Heart right ventricle (tissue), 16 donors: Measurements from ENCODE around the gene LARGE1. TPM values are rescaled to one million over a fixed set of nuclear protein-coding genes. Genes with fewer than 3 reads are reported as not detected.

Source experiments
- ATAC-seq, 8 donors: fragments of 200-7000 bp; cut with Tn5 transposase; one replicate each; pipeline ENCODE4 v1.9.1; 2020; ENCODE audit warnings: mild to moderate bottlenecking in 8 of 8, moderate library complexity in 8 of 8, moderate number of reproducible peaks in 1 of 8
- DNase-seq, 2 donors: peaks; one replicate each; pipeline ENCODE4 v3.0.0-alpha.2; 2020
- H3K27ac ChIP-seq, 10 donors: fragments of 200-600 bp; sonication (generic) in 2 of 10; one replicate each; pipeline versions ENCODE4 v1.5.0 to v1.8.0; 2020 to 2022; ENCODE audit warnings: mild to moderate bottlenecking in 3 of 10
- H3K27me3 ChIP-seq, 7 donors: fragments of 200-600 bp; one replicate each; pipeline ENCODE4 v1.8.0; 2021 to 2022; ENCODE audit warnings: mild to moderate bottlenecking in 2 of 7
- H3K36me3 ChIP-seq, 9 donors: fragments of 200-600 bp; sonication (generic) in 1 of 9; one replicate each; pipeline versions ENCODE4 v1.5.0 to v1.8.0; 2020 to 2022; ENCODE audit warnings: mild to moderate bottlenecking in 2 of 9
- H3K4me1 ChIP-seq, 9 donors: fragments of 200-600 bp; sonication (generic) in 1 of 9; one replicate each; pipeline versions ENCODE4 v1.5.0 to v1.8.0; 2020 to 2022; ENCODE audit warnings: mild to moderate bottlenecking in 4 of 9
- H3K4me3 ChIP-seq, 10 donors: fragments of 200-600 bp; sonication (generic) in 2 of 10; one replicate each; pipeline versions ENCODE4 v1.5.0 to v1.8.0; 2020 to 2022; ENCODE audit warnings: mild to moderate bottlenecking in 7 of 10, moderate library complexity in 2 of 10
- H3K9me3 ChIP-seq, 11 donors: fragments of 200-600 bp in 10 of 11; sonication (generic) in 2 of 11; one replicate each; pipeline versions ENCODE4 v1.5.0 to v1.8.0; 2013 to 2022; ENCODE audit warnings: mild to moderate bottlenecking in 2 of 11, control low read depth in 1 of 11, moderate library complexity in 1 of 11
- CTCF ChIP-seq, 9 donors: fragments of 200-600 bp; sonication (generic) in 2 of 9; IDR thresholded peaks; one replicate each; pipeline versions ENCODE4 v1.5.0 to v1.8.0; 2021 to 2022; ENCODE audit warnings: antibody characterized with exemption in 9 of 9, mild to moderate bottlenecking in 5 of 9, moderate library complexity in 1 of 9
- WGBS, 2 donors: extraction: QIAGEN DNeasy Blood & Tissue Kit; methylation state at CpG; one replicate each; pipeline ENCODE4 v1.1.7; 2013; ENCODE audit warnings: inconsistent platforms in 1 of 2; 5-methylcytosine and 5-hydroxymethylcytosine counted together
- intact Hi-C, 10 donors: fragments of 100-400 bp; cut with DNase I; formaldehyde crosslinking; loops; one replicate each; pipeline versions ENCODE4 v1.11.1 to v1.14.2; 2022
- polyA plus RNA-seq, 2 donors: library from polyadenylated mRNA; stranded (reverse); fragments of 200-250 nt; gene quantifications; one replicate each; pipeline ENCODE4 v1.2.3, GENCODE V29; 2013
- total RNA-seq, 10 donors: library from RNA; stranded (reverse); fragmentation: NEBNext Ultra II Directional in 3 of 10; extraction: Animal tissue kit (Norgen Biotek cat#: 25700) in 3 of 10; gene quantifications; one replicate each; pipeline versions ENCODE4 v1.2.1 to v1.2.4, GENCODE V29; 2021 to 2023
- donor health status: Arrhythmogenic right ventricular cardiomyopathy.
- donor health status: ischemic (EF 13 %, LVEDD 7.1; RV severe dilation, severe dysfunction).
- donor health status: healthy with polysubstance abuse.
- donor health status: DM: no; HTN: yes; CAD: no.
- donor health status: DM: no; HTN: no; CAD: no.
- donor health status: ischemic (EF 25% LVEDD 6.9; RV normal size, moderate dysfunction).
- donor health status: ischemic (EF 25% LVEDD 5.7; RV mildly dilated, moderate dysfunction).
- donor health status: healthy.
- donor health status: DM: yes; HTN: yes; CAD: no.
- donor health status: Ischemic cardiomyopathy.
- donor health status: ischemic (EF 35%, LVEDD 5.7; RV mildly dilated, moderate dysfunction).
- donor health status: nonischemic (EF 11% LVEDD 7.7; RV severe dilation, severe dysfunction).
- donor health status: DM: yes; HTN: yes; CAD: no.
- donor health status: PGD.
- donor health status: ischemic (EF 29% LVEDD 5.4; RV normal size, mild dysfunction).
- donor health status: nonischemic (EF 23%, LVEDD 6.1; RV moderate dilation, normal function).

The LARGE1 gene
- total and polyA plus RNA-seq, 12 donors = 33.7 to 184 (median 144) TPM

GRCh38 chr22:33923660-33924246, 3.5 kb upstream of the LARGE1 start:
- H3K4me1 ChIP-seq = peaks cover 0 to 32% (median 15%) of the 10 kb centered on the region in 9 donors
- DNase-seq = peak in 1 of 2 donors; percentile 74
- TF ChIP-seq CTCF (IDR thresholded peaks at IDR 0.05) = peak; percentile 69 to 89 (median 85)
- 51 to 56% methylated on average over 17 of the region's 17 CpGs for WGBS, 2 donors
- H3K27ac ChIP-seq = no peak overlapping the region
- no peaks in the 10 kb centered on the region for H3K36me3 ChIP-seq
- peaks cover 0 to 46% (median 0%) of the 10 kb centered on the region in 7 donors for H3K27me3 ChIP-seq
- ATAC-seq = no peak
- H3K9me3 ChIP-seq = no peaks in the 10 kb centered on the region
- H3K4me3 ChIP-seq = peak overlapping the region in 1 of 10 donors; percentile 71
- intact Hi-C loops = loop anchor here (1.0 to 10.0 kb wide), 16 partner anchors 71 to 1101 kb away; no protein-coding TSS in a partner anchor

- intact Hi-C loops = loop anchor here (1.0 to 10.0 kb wide), 16 partner anchors 71 to 1102 kb away; no protein-coding TSS in a partner anchor
- no peaks in the 10 kb centered on the region for H3K9me3 ChIP-seq
- H3K4me3 ChIP-seq = peak overlapping the region in 9 of 10 donors; percentile 49 to 87 (median 71)
- H3K27ac ChIP-seq = peak overlapping the region in 4 of 10 donors; percentile 63 to 91 (median 80)
- H3K4me1 ChIP-seq = peaks cover 0 to 40% (median 20%) of the 10 kb centered on the region in 9 donors
- no peaks in the 10 kb centered on the region for H3K36me3 ChIP-seq
- H3K27me3 ChIP-seq = peaks cover 0 to 53% (median 0%) of the 10 kb centered on the region in 7 donors
- WGBS, 2 donors = 2 to 3% methylated on average over 5 of the region's 5 CpGs
- ATAC-seq = no peak
- no peak for DNase-seq
- TF ChIP-seq CTCF (IDR thresholded peaks at IDR 0.05) = no peak
These were observed 2.8 kb upstream of the LARGE1 start for GRCh38 chr22:33923033-33923432.

- H3K36me3 ChIP-seq = no peaks in the 10 kb centered on the region
- WGBS, 2 donors = 0 to 1% methylated on average over 23 of the region's 23 CpGs
- H3K4me1 ChIP-seq = peaks cover 0 to 46% (median 25%) of the 10 kb centered on the region in 9 donors
- peak in 3 of 8 donors; percentile 1 to 11 (median 3) for ATAC-seq
- H3K4me3 ChIP-seq = peak overlapping the region; percentile 49 to 87 (median 72)
- no peaks in the 10 kb centered on the region for H3K9me3 ChIP-seq
- DNase-seq = peak in 1 of 2 donors; percentile 21
- H3K27ac ChIP-seq = peak overlapping the region in 9 of 10 donors; percentile 63 to 91 (median 78)
- no peak for TF ChIP-seq CTCF (IDR thresholded peaks at IDR 0.05)
- intact Hi-C loops = loop anchor here (2.0 to 10.0 kb wide), 15 partner anchors 70 to 1102 kb away; no protein-coding TSS in a partner anchor
- peaks cover 0 to 57% (median 0%) of the 10 kb centered on the region in 7 donors for H3K27me3 ChIP-seq
These were observed 2.0 kb upstream of the LARGE1 start for GRCh38 chr22:33922349-33922681.

- peak; percentile 62 to 70 for DNase-seq
- Histone ChIP-seq H3K27me3 (peaks cover 0 to 57% (median 0%) of the 10 kb centered on the region in 7 donors), H3K4me3 (peak overlapping the region; percentile 49 to 87 (median 72)), H3K27ac (peak overlapping the region in 9 of 10 donors; percentile 63 to 91 (median 78)), H3K36me3 (no peaks in the 10 kb centered on the region), H3K4me1 (peaks cover 0 to 52% (median 30%) of the 10 kb centered on the region in 9 donors), H3K9me3 (no peaks in the 10 kb centered on the region)
- WGBS, 2 donors = 1% methylated on average over 50 to 52 of the region's 52 CpGs
- peak; percentile 21 to 73 (median 58) for ATAC-seq
- intact Hi-C loops = loop anchor here (2.0 to 10.0 kb wide), 15 partner anchors 69 to 1103 kb away; no protein-coding TSS in a partner anchor
- TF ChIP-seq CTCF (IDR thresholded peaks at IDR 0.05) = no peak
These were observed 1.5 kb upstream of the LARGE1 start for GRCh38 chr22:33921525-33922348.
